K562 (cell line): ENCODE results near the gene CRACDL. TPM values are rescaled to one million over a fixed set of nuclear protein-coding genes. Genes with fewer than 3 reads are reported as not detected.

Experiments used
- CHD2 ChIP-seq: IDR thresholded peaks from 2 replicates; pipeline ENCODE4 v1.6.1; 2011; ENCODE audit warnings: low read depth, low read length
- MGA ChIP-seq: fragments of 450-650 bp; IDR thresholded peaks from 2 replicates; pipeline ENCODE4 v1.6.1; 2016; ENCODE audit warnings: mild to moderate bottlenecking, moderate library complexity
- NCOA2 ChIP-seq, 2 experiments: fragments of 450-650 bp; IDR thresholded peaks; 2 replicates each; pipeline ENCODE4 v1.6.1; 2018; ENCODE audit warnings: mild to moderate bottlenecking in 2 of 2, moderate library complexity in 1 of 2; ENCODE audit not compliant: partially characterized antibody in 2 of 2
- ZNF511 ChIP-seq: sonication (generic); formaldehyde crosslinking; IDR thresholded peaks from 2 replicates; pipeline ENCODE4 v1.8.0; 2022; ENCODE audit warnings: mild to moderate bottlenecking, missing genetic modification reagents
- polyA plus RNA-seq, 8 experiments: library from polyadenylated mRNA; depleted of rRNA in 4 of 8; stranded (reverse) in 5 of 8; unstranded in 3 of 8; fragments of >200 nt; fragmentation: Nextera tagmentation in 2 of 8; fragmentation: Illumina TruSeq in 1 of 8; extraction: Ambion mirVana in 2 of 8; extraction: Trizol in 1 of 8; gene quantifications; 2 replicates each; pipeline versions ENCODE4 v1.2.1 to v1.2.3, GENCODE V29; 2011 to 2014; ENCODE audit warnings: inconsistent platforms in 1 of 8, missing spikeins in 1 of 8
- total RNA-seq, 7 experiments: library from RNA; depleted of rRNA in 6 of 7; stranded (reverse); fragments of >200 nt in 6 of 7; fragmentation: Illumina TruSeq in 2 of 7; extraction: Trizol in 2 of 7; gene quantifications; 2 replicates each; pipeline versions ENCODE4 v1.2.1 to v1.2.3, GENCODE V29; 2011 to 2021; ENCODE audit warnings: low replicate concordance in 1 of 7

CRACDL gene
- total and polyA plus RNA-seq, 9 of the 15 experiments (the other 6 are each of a cell fraction or from before 2014, with no cell fraction given): not detected

GRCh38 chr2:98876741-98877140 is 59.3 kb downstream of the CRACDL start (continued):
- TF ChIP-seq ZNF511 (CRISPR knock-in tag): no peak
- TF ChIP-seq NCOA2 (IDR thresholded peaks at IDR 0.05; ENCODE audit: partially characterized antibody in 2 of 2): no peak
- TF ChIP-seq MGA: no peak
- no peak for TF ChIP-seq CHD2
